BE2C (cell line): ENCODE results near the gene PTPRM.

Experiments
- DNase-seq: peaks from one replicate; pipeline ENCODE4 v3.0.0-alpha.2; 2020
- H3K27me3 ChIP-seq: fragments of 250-450 bp; sonication (Bioruptor Pico); 2 replicates; pipeline ENCODE4 v1.5.1; 2020; ENCODE audit warnings: mild to moderate bottlenecking
- H3K36me3 ChIP-seq: fragments of 250-450 bp; sonication (Bioruptor Pico); 2 replicates; pipeline ENCODE4 v1.5.1; 2020; ENCODE audit warnings: mild to moderate bottlenecking
- H3K4me1 ChIP-seq: fragments of 250-450 bp; sonication (Bioruptor Pico); 2 replicates; pipeline ENCODE4 v1.5.1; 2020
- H3K4me3 ChIP-seq: 2 replicates; pipeline ENCODE4 v1.5.1; 2011; ENCODE audit warnings: low read depth, low read length
- H3K9me3 ChIP-seq: fragments of 250-450 bp; sonication (Bioruptor Pico); 2 replicates; pipeline ENCODE4 v1.5.1; 2020
- TF ChIP-seq, protein P1 (sequence below): IDR thresholded peaks from 2 replicates; pipeline ENCODE4 v1.5.1; 2012; ENCODE audit warnings: mild to moderate bottlenecking, low read depth, low read length

The PTPRM gene

DNA sequence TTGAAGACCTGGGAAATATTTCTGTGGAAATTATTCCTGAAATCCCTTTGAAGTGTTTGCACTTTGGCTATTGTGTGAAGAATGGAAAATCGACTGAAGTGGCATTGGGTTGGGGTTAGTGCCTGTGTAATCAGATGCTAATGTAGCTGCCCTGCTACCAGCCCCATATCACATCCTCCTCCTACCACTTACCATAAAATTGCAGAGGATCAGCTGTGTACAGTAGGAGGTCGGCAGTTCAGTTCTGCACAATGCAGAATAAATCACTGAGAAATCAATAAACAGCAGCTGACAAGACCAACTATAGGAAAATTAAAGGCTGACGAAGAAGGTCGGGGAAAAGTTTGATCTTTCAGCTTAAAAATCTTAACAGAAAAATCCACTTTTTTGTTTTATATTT, 440.9 kb downstream of the PTPRM start:
- Histone ChIP-seq H3K9me3 (no peaks in the 10 kb centered on the region), H3K27me3 (no peaks in the 10 kb centered on the region), H3K4me3 (no peak overlapping the region), H3K4me1 (no peaks in the 10 kb centered on the region), H3K36me3 (no peaks in the 10 kb centered on the region)
- TF ChIP-seq, protein P1, sequence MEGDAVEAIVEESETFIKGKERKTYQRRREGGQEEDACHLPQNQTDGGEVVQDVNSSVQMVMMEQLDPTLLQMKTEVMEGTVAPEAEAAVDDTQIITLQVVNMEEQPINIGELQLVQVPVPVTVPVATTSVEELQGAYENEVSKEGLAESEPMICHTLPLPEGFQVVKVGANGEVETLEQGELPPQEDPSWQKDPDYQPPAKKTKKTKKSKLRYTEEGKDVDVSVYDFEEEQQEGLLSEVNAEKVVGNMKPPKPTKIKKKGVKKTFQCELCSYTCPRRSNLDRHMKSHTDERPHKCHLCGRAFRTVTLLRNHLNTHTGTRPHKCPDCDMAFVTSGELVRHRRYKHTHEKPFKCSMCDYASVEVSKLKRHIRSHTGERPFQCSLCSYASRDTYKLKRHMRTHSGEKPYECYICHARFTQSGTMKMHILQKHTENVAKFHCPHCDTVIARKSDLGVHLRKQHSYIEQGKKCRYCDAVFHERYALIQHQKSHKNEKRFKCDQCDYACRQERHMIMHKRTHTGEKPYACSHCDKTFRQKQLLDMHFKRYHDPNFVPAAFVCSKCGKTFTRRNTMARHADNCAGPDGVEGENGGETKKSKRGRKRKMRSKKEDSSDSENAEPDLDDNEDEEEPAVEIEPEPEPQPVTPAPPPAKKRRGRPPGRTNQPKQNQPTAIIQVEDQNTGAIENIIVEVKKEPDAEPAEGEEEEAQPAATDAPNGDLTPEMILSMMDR, result no peak
- no peak for DNase-seq

DNA sequence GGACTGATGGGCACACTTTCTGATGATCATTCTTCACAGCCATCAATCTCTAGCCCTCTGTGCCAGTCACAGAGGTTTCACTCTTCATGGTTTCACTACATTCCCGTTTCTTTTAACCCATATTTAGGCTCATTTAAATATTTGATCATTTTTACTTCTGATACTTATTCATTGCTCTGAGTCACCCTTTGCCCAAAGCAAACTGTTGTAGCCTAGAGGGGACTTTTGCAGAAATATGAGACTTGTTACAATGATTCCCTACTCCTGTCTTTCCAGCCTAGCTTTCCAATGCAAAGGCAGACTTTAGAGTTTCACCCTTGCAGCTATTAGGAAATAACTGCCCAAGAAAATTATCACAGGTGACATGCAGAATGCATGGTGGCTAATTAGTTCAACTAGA, 444.2 kb downstream of the PTPRM start:
- Histone ChIP-seq H3K4me3 (no peak overlapping the region), H3K36me3 (no peaks in the 10 kb centered on the region), H3K4me1 (no peaks in the 10 kb centered on the region), H3K9me3 (no peaks in the 10 kb centered on the region), H3K27me3 (no peaks in the 10 kb centered on the region)
- no peak for DNase-seq
- TF ChIP-seq, protein P1, result no peak

DNA sequence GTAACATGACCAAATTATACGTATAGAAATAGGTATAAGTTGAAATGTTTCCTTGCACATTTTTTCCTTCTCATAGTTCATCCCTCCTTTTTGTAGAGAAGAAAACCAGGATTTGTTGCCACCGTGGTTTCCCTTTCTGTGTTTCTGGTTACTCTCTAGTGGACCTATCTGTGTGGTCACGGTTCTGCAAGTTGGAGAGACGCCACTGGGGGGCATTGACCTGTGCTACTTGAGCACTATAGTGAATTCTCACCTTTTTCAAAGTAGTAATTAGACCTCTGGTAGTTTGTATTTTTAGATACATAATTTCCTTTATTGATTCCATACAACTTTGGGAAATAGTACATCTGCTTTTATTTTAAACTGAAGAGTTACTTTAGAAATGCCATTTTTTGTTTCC, 444.8 kb downstream of the PTPRM start:
- TF ChIP-seq, protein P1, result peak; percentile 25; the same call in 1 of the 2 replicates
- Histone ChIP-seq H3K9me3 (no peaks in the 10 kb centered on the region), H3K4me3 (no peak overlapping the region), H3K36me3 (no peaks in the 10 kb centered on the region), H3K4me1 (no peaks in the 10 kb centered on the region), H3K27me3 (no peaks in the 10 kb centered on the region)
- no peak for DNase-seq

DNA sequence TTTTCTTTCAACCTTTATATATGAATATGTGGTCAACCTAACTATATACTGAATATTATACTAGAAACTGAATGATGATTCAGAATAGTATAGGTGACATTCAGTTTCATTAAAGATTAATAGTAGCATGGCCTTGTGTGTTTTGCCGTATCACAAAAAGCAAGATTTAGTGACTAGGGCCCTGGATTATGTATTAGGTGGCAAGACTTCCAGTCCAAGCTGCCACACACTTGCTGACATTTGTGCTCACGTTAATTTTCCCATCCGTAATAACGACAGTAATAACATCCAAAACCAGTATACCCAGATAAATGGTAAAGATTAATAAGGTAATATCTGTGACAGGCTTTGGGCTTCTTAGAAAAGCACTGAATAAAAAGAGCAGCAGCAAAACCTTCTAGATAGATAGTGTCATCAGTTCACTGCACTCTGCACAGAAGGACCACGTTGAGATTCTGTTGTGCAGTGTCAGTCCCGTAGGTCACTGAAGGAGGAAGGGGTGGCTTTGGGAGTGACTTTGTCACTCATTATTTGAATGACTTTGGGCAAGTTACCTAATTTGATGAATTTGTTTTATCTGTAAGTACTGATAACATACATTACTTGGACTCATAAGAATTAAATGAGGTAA, 451.7 kb downstream of the PTPRM start:
- Histone ChIP-seq H3K9me3 (no peaks in the 10 kb centered on the region), H3K36me3 (no peaks in the 10 kb centered on the region), H3K27me3 (no peaks in the 10 kb centered on the region), H3K4me3 (no peak overlapping the region), H3K4me1 (no peaks in the 10 kb centered on the region)
- TF ChIP-seq, protein P1, result no peak
- no peak for DNase-seq

DNA sequence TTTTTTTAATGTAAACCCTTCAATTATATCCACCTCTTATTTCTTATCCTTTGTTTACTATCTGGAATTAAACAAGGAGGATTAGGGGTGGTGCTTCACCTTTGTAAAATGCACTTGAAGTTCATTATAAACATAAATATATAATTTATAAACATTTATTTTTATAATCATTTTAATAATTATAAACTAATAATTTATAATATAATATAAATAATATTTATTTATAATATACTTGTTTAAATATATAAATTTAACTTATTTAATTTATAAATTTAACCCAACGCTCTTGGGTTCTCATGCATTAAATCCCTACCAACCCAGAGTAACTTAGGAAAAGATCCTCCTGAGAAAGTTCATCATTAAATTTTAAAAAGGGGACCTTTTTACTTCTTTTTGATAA, 452.5 kb downstream of the PTPRM start:
- H3K4me1 ChIP-seq, result no peaks in the 10 kb centered on the region
- H3K27me3 ChIP-seq, result no peaks in the 10 kb centered on the region
- no peak overlapping the region for H3K4me3 ChIP-seq
- TF ChIP-seq, protein P1, result no peak
- H3K36me3 ChIP-seq, result no peaks in the 10 kb centered on the region
- no peaks in the 10 kb centered on the region for H3K9me3 ChIP-seq
- no peak for DNase-seq

DNA sequence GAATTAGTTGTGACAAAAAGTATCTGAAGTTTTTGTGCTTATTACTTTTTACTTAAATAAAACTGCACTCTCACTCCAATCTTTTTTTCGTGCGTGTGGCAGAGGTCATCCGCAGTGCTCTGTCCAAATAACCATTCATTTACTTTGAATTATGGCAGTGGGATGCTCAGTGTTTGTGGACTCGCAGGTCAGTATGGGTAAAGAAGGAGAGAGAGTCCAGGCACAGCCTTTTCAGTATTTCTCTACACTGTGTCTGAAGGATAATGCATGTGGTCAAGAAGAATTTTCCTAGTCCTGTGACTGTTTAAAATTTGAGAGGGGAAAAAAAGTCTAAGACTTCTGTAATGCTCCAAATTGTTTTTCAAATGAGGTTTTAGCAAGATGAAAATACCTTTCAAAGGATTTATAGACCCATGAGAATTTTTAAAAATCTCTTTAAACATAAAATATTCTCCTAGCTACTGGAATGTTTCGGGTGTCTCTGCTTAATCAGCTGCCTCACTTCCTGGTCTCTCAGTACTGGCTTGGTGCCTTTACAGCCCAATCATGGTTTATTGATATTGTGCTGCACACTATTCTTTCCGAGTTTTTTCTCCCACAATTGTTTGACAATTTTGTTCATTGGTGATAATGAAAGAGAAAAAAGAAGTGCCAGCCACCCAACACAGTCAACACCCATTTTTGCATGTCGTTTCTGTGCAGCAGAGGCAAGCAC, 453.2 kb downstream of the PTPRM start:
- TF ChIP-seq, protein P1, result no peak
- Histone ChIP-seq H3K9me3 (no peaks in the 10 kb centered on the region), H3K4me3 (no peak overlapping the region), H3K27me3 (no peaks in the 10 kb centered on the region), H3K36me3 (no peaks in the 10 kb centered on the region), H3K4me1 (no peaks in the 10 kb centered on the region)
- no peak for DNase-seq
